Fibroblast of skin of abdomen (primary cell): ENCODE measurements around the gene ILKAP.

Experiments used
- DNase-seq: peaks from one replicate; pipeline ENCODE4 v3.0.0-alpha.2; 2013

The ILKAP gene

GRCh38 chr2:238149841-238150572, 53.5 kb downstream of the ILKAP start:
- DNase-seq, result no peak

GRCh38 chr2:238148981-238149380, 54.5 kb downstream of the ILKAP start:
- no peak for DNase-seq

- DNase-seq, result no peak
These were observed 56.5 kb downstream of the ILKAP start for GRCh38 chr2:238146884-238147544.

DNA sequence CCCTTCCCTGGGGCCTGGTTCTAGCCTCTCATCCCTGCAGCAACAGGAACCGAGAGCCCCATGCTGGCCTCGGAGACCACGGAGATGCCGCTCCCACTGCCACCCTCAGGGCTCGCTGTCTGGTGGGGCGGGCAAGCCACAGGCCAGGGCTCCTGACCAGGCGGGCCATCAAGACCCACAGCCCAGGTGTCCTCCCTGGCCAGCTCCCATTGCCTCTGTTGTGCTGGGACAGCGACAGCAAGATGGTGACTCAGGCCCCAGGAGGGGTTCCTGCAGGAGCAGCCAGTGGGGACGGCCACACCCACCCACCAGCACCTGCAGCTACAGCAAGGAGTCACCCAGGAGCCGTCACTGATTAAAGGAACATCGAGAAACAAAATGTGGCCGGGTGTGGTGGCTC, 57.6 kb downstream of the ILKAP start:
- DNase-seq, result no peak

- DNase-seq, result no peak
These were observed 58.4 kb downstream of the ILKAP start for GRCh38 chr2:238145046-238145445.

GRCh38 chr2:238144262-238144661, 59.2 kb downstream of the ILKAP start:
- no peak for DNase-seq

GRCh38 chr2:238143239-238143951, 60.1 kb downstream of the ILKAP start:
- DNase-seq, result peak; percentile 46

DNA sequence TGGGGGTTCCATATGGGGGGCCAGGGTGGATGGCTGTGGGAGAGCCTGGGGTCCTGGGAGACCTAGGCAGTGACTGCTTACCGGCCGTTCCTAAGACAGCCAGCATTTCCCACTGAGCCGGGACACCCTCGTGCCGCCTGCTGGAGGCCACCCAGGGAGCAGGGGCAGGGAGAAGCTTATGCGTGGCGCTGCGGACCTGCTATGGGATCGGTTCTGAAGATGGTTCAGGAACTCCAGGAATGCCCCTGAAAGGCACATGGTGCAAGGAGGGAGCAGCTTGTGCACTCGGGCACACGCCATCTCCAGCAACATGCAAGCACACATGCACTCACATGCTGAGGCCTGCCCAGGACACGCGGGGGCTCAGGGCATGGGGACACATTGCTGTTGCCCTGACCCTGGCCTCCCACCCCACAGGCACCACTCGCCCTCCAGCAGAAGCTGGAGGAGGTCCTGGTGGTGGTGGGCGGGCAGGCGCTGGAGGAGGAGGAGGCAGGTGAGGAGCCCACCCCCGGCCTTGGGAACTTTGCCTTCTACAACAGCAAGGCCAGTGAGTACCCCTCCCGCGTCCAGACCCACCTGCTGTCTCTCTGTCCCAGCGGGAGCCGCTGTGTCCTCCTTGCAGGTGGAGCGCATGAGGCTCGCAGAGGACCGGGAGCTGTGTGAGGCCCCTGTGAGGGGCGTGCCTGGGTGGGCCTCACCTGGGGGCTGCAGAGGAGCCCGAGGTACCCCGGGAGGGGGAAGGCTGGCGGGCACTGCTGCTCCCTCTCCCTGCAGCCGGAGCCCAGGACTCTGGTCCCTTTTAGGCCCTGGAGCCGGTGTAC, 60.9 kb downstream of the ILKAP start:
- DNase-seq, result no peak

- DNase-seq, result peak; percentile 39
These were observed 61.8 kb downstream of the ILKAP start for GRCh38 chr2:238141541-238142318.

DNA sequence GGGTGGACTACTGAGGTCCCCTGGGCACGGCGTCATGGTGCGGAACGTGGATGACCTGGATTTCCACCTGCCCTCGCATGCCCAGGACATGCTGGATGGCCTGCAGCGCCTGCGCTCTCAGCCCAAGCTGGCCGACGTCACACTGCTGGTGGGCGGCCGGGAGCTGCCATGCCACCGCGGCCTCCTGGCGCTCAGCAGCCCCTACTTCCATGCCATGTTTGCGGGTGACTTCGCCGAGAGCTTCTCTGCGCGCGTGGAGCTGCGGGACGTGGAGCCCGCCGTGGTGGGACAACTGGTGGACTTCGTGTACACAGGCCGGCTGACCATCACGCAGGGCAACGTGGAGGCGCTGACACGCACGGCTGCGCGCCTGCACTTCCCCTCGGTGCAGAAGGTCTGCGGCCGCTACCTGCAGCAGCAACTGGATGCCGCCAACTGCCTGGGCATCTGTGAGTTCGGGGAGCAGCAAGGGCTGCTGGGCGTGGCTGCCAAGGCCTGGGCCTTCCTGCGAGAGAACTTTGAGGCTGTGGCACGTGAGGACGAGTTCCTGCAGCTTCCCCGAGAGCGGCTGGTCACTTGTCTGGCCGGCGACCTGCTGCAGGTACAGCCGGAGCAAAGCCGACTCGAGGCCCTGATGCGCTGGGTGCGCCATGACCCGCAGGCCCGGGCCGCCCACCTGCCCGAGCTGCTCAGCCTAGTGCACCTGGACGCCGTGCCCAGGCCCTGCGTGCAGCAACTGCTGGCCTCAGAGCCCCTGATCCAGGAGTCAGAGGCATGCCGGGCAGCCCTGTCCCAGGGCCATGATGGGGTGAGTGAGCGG, 62.6 kb downstream of the ILKAP start:
- no peak for DNase-seq

GRCh38 chr2:238140040-238140439, 63.5 kb downstream of the ILKAP start:
- DNase-seq, result no peak

DNA sequence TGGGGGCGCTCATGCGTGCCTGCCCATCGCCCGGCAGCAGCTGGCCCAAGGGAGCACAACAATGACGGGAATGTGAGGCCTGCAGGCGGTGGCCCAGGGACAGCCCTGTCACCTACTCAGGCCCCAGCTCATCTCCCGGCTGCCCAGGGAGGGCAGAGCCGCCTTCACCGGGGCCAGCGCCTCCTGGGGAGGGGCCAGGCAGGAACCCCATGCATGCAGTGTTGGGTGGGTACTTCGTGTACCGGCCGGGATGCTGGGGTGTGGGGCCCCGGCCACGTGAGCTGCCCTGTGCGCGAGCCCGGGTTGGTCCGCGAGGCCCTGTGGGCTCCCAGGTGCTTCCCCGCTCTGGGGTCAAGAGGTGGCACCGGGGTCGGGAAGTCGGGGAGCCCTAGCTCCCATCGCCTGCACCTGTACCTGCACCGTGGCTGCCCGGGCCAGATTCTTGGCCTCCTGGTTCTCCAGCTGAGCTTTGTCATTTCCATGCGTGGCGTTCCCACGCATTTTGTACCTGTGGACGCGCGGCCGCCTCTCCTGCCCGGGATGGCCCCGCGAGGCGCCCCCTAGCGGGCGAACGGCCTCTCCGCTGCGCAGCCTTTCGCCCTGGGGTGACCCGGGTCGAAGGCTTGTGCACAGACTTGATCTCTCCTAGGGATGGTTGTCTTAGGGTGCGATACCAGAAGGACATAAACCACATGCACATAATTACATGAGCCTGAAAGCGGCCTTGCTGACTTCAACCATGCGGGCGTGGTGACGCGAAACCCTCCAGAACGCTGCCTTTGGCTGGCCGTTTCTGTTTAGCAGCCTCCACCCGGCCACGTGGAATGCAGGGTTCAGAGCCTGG, 64.1 kb downstream of the ILKAP start:
- no peak for DNase-seq

DNA sequence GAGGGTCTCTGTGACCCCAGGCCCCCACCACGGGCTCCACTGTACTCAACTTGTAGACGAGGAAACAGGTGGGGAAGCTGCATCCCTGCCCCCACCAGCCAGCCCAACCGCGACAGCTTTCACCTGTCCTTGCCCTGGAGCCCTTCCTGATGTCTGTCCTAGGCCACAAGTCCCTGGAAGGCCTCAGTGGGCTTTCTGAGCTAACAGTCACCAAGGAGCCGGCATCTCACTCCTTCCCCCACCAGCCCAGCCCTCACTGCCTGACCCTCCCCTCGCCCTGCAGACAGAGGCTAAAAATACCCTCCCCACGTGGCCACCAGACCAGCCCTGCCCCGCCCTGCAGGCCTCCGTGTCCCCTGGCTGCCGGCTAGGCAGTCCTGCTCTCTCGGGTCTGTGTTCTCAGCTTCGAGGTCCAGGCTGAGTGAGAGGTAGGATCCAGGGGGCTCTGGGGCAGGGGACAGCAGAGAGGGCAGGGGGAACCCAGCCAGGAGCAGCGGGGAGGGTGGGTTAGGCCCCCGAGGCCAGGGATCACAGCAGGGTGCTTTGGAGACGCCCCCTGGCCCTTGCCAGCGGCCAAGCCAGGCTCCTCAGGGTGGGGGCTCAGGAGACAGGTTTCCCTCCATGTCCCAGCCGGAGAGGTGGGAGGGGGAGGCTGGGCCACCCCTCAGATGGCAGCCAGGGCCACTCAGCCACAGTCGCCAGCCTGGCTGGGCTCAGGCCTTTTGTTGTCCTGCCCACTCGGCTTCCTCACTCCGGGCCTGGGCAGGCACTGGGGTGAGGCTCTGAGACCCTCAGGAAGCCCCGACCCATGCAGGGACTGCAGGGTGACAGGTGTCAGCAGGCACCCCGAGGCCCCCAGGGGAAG, 64.9 kb downstream of the ILKAP start, which contains the start of gene KLHL30:
KLHL30 (plus strand) TSS at position 338 of the 865 bp plus-strand sequence. CDS start 2,087 bp downstream, outside the sequence.
- DNase-seq, result no peak

DNA sequence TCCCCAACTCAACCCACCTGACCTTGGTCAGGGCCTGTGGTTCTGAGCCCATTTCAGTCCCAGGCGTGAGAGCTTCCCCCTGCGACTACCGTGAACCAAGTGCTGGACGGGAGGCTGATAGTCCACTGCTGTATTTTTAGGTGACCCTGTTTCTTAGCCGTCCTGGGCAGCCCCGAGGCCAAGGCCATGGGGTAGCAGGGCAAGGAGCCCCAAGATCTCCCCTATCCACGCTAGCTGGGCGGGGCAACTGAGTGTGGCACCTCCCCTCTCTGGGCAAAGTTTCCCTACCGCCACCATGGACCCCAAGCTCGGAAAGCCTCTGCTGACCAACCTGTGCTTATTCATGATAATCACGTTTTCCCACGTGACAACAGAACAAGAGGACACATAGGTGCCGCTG, 65.6 kb downstream of the ILKAP start:
- DNase-seq, result no peak

- peak; percentile 34 for DNase-seq
These were observed 66.5 kb downstream of the ILKAP start for GRCh38 chr2:238136820-238137537.

DNA sequence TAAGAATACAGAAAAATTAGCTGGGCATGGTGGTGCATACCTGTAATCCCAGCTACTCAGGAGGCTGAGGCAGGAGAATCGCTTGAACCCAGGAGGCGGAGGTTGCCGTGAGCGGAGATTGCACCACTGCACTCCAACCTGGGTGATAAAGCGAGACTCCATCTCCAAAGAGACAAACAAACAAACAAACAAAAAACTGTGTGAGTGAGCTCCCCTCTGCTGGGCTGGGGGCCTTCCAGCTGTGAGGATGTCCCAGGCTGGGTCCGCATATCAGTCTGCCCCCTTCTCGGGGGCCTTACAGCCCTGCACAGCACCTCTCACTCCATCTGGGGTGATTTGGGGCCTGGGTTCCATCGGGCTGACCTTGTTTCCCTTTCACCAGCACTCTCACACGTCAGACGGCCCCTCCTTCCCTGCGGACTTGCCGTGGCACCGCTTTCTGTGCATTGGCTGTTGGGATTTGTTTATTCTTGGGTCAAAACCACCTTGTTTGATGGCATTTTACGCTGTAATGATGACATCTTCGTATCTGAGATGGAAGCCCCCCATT, 67.8 kb downstream of the ILKAP start:
- DNase-seq, result no peak

- DNase-seq, result no peak
These were observed 69.1 kb downstream of the ILKAP start for GRCh38 chr2:238134393-238134785.
